ENCODE data around the gene FAM180B.
A peak's percentile ranks its signal among the peaks of the same experiment; 100 is the strongest.
"Not testable (repeated sequence)": the region's sequence is repeated elsewhere in the genome, so short reads cannot be mapped to it uniquely, and the experiment has no call there.

Gene FAM180B

GRCh38 chr11:47599902-47600301, 13.4 kb downstream of the FAM180B start:
- DNase-seq: no peak

GRCh38 chr11:47603295-47603694, 16.8 kb downstream of the FAM180B start:
- no peak for DNase-seq

GRCh38 chr11:47605921-47606320, 19.4 kb downstream of the FAM180B start:
- DNase-seq: no peak

- DNase-seq: no peak
These were observed 20.3 kb downstream of the FAM180B start for GRCh38 chr11:47606731-47607130.

- DNase-seq: peak; percentile 42
These were observed 20.9 kb downstream of the FAM180B start for GRCh38 chr11:47607380-47607779.

- DNase-seq: no peak
These were observed 23.2 kb downstream of the FAM180B start for GRCh38 chr11:47609675-47610074.

- DNase-seq: no peak
These were observed 24.9 kb downstream of the FAM180B start for GRCh38 chr11:47611348-47611794.

- no peak for DNase-seq
These were observed 28.8 kb downstream of the FAM180B start for GRCh38 chr11:47615249-47615648.

GRCh38 chr11:47616726-47617416, 30.4 kb downstream of the FAM180B start:
- no peak for DNase-seq

GRCh38 chr11:47617417-47617809, 30.9 kb downstream of the FAM180B start:
- no peak for DNase-seq

GRCh38 chr11:47620836-47621378, 34.4 kb downstream of the FAM180B start:
- DNase-seq: no peak

- no peak for DNase-seq
These were observed 39.8 kb downstream of the FAM180B start for GRCh38 chr11:47626234-47626633.

- DNase-seq: no peak
These were observed 41.5 kb downstream of the FAM180B start for GRCh38 chr11:47628026-47628425.

- DNase-seq: no peak
These were observed 45.0 kb downstream of the FAM180B start for GRCh38 chr11:47631473-47631872.

GRCh38 chr11:47636331-47636730, 49.9 kb downstream of the FAM180B start:
- DNase-seq: not testable (repeated sequence)
